GM12874 (cell line): Measurements from ENCODE around the gene SUN1.

Experiments used
- TF ChIP-seq, protein P1 (sequence below): IDR thresholded peaks from 2 replicates; pipeline ENCODE4 v1.5.1; 2011; ENCODE audit warnings: low read depth, mild to moderate bottlenecking, control low read depth, low read length, moderate library complexity; ENCODE audit not compliant: insufficient read depth

SUN1 gene

DNA sequence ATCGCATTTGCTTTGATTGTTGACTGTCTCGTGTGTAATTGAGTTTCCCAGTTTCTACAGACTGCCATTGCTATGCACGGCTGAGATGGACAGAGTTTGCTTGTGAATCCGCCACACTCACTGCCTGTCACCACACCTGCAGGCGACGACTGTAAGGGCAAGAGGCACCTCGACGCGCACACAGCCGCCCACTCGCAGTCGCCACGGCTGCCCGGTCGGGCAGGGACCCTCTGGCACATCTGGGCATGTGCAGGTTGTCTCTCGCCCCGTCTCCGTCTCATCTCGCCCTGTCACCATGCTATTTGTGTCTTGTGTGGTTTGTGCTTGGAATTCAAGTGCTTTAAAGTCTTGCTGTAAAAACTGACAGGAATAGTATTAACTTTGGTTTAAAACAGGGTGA, 17.5 kb downstream of the SUN1 start:
- TF ChIP-seq, protein P1, sequence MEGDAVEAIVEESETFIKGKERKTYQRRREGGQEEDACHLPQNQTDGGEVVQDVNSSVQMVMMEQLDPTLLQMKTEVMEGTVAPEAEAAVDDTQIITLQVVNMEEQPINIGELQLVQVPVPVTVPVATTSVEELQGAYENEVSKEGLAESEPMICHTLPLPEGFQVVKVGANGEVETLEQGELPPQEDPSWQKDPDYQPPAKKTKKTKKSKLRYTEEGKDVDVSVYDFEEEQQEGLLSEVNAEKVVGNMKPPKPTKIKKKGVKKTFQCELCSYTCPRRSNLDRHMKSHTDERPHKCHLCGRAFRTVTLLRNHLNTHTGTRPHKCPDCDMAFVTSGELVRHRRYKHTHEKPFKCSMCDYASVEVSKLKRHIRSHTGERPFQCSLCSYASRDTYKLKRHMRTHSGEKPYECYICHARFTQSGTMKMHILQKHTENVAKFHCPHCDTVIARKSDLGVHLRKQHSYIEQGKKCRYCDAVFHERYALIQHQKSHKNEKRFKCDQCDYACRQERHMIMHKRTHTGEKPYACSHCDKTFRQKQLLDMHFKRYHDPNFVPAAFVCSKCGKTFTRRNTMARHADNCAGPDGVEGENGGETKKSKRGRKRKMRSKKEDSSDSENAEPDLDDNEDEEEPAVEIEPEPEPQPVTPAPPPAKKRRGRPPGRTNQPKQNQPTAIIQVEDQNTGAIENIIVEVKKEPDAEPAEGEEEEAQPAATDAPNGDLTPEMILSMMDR, result no peak

DNA sequence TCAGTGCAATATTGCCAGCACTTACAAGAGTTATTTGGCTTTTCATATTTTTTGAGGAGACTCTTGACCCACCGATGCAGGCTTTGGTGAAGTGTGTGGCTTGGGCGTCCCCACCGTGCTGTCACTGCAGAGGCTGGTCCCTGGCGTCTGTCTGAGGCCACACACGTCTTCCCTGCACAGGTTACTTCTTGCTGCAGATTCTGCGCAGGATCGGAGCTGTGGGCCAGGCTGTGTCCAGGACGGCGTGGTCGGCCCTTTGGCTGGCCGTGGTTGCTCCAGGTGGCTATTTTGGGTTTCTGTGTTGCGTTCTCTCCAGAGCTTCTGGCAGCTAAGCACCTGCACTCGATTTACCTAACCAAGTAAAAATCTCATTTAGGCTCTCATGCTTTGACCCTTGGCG, 18.9 kb downstream of the SUN1 start:
- TF ChIP-seq, protein P1, result no peak

DNA sequence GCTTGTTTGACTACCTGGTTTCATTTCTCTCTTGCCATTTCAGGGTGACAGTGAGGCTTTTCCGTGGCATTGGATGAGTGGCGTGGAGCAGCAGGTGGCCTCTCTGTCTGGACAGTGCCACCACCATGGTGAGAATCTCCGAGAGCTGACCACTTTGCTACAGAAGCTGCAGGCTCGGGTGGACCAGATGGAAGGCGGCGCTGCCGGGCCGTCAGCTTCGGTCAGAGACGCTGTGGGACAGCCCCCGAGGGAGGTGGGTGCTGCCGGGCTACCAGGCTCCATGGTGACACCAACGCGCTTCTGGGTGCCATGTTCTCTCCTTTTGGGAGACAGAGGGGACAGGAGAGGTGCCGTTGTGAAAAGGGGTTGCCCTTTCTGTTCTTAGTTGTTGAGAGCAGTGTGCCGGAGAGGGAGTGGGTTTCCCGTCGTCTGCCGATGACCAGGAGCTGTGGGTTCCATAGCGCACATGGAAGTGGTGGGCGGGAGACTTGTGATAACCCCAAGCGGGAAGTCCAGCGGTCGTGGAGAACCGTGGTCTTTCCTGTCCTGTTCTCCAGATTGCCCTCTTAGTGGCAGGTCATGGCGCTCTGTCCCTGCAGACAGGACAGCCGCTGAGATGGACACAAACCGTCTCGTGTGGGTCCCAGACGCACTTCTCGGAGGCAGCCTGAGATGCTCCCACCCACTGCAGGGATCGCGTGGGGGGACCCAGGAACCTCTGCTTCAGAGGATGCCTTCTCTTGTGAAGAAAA, 21.3 kb downstream of the SUN1 start:
- TF ChIP-seq, protein P1, result no peak

DNA sequence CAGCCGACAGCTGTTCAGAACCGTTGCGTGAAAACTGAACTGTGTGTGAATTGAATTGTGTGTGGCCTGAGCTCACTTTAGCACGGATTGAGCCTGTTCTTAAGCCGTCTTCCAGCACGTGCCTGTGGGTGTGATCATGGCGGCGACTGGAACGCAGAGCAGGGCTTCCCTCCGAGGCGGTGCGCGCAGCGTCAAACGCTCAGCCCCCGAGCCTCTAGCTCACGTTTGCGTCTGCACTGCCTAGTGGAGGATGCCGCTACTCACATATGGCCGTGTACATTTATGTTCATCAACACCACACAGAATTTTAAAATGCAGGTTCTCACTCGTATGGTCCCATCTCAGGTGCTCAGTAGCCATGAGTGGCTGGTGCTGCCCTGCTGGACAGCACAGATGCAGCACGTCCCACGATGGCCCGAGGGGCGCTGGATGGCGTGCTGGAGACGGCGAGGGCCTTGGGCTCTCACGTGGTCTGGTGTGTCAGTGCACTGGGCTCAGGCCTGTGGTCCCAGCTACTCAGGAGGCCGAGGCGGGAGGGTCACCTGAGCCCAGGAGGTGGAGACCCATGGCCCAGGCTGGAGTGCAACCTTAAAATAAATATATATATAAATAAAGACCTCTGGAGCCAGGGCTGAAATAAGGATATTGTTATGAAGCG, 22.0 kb downstream of the SUN1 start:
- TF ChIP-seq, protein P1, result no peak

DNA sequence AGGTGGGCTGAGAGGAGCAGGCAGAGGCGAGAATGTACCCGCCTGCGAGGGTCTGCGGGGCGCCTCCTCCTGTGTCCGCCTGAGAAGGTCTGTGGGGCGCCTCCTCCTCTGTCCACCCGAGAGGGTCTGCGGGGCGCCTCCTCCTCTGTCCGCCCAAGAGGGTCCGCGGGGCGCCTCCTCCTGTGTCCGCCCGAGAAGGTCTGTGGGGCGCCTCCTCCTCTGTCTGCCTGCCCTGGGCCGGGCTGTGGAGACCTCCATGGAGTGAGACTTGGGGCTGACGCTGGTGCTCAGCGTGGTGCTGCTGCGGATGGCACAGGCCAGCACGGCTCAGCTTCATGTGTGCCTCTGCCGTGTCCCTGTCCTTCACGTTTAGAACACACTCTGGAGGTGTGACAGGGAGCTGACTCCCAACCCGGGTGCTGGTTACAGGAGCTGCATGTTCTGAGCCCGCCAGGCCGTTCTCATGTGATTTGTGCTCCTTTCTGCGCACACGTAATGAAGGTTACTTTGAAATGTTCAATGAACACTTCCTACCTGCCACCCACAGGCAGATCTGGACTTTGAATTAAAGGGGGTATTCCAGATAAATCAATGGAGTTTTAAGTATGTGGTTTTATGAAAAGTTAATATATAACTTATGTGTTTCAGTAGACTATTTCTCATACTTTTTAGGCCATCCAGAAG, 23.6 kb downstream of the SUN1 start:
- TF ChIP-seq, protein P1, result no peak

DNA sequence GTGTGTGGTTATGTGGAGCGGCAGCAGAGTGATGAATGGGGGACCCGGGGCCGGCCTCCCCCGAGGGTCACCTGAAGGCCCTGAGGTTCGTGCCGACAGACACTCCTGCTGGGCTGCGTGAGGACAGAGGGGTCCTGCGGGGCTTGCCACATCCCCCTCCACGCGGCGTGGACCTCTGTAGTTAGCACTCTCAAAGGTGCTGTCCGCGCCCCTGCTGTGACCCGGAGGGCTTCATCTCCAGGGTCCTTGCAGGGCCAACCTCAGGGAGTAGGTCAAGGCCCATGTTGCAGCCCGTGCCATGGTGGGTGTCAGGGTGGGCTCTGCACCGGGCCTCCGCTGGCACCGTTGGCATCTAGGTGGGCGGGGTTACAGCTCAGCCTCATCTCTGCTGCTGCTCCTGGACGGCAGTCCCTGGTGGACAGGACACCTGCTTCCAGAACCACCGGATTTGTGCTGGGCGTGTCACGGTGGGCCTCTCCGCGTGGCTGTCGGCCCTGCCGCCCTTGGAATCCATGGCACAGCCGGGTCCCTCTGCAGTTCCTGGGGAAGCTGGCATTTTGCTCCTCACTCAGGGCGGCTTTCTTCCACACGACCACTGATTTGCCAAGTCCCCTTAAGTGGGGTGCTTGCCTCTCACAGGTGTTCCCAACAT, 24.3 kb downstream of the SUN1 start:
- TF ChIP-seq, protein P1, result no peak

DNA sequence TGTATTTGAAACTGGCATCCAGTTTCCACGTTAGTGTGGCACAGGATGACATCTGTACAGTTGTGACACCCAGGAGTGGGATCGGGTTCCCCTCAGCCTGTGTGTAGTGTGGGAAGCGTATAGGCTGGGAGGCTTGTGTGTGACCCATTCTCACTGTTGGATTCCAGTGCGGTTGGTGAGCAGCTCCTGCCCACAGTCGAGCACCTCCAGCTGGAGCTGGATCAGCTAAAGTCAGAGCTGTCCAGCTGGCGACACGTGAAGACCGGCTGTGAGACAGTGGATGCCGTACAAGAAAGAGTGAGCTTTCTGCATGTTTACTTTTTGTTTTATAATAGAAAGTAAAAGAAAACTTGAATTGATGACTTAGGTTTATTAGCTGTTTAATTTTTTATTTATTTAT, 25.4 kb downstream of the SUN1 start:
- TF ChIP-seq, protein P1, result no peak
